MM.1S (cell line): ENCODE data around the gene GDF11.

Experiments used
- DNase-seq: peaks from one replicate; pipeline ENCODE4 v3.0.0-alpha.2; 2015
- H2AFZ ChIP-seq: fragments of 300-600 bp; sonication (generic); 2 replicates; pipeline ENCODE4 v1.6.0; 2016; ENCODE audit warnings: antibody characterized with exemption, low read length
- H3F3A ChIP-seq: fragments of 300-600 bp; sonication (generic); 2 replicates; pipeline ENCODE4 v1.6.1; 2016; ENCODE audit warnings: mild to moderate bottlenecking, antibody characterized with exemption, low read length, moderate library complexity, mixed read lengths; ENCODE audit not compliant: insufficient read depth
- H3K27ac ChIP-seq: fragments of 300-600 bp; sonication (generic); 2 replicates; pipeline ENCODE4 v1.5.1; 2016; ENCODE audit warnings: mild to moderate bottlenecking, low read length
- H3K27me3 ChIP-seq: fragments of 300-600 bp; sonication (generic); replicated peaks from 2 replicates; pipeline ENCODE4 v1.6.0; 2016; ENCODE audit warnings: low read length; ENCODE audit not compliant: insufficient read depth
- H3K36me3 ChIP-seq: fragments of 300-600 bp; sonication (generic); replicated peaks from 2 replicates; pipeline ENCODE4 v1.6.1; 2016; ENCODE audit warnings: mild to moderate bottlenecking, low read length, mixed read lengths; ENCODE audit not compliant: insufficient read depth
- H3K4me1 ChIP-seq: fragments of 300-600 bp; sonication (generic); 2 replicates; pipeline ENCODE4 v1.6.1; 2016; ENCODE audit warnings: low read length, mixed read lengths
- H3K4me2 ChIP-seq: fragments of 300-600 bp; sonication (generic); 2 replicates; pipeline ENCODE4 v1.6.0; 2016; ENCODE audit warnings: low read depth, low read length
- H3K4me3 ChIP-seq: fragments of 300-600 bp; sonication (generic); 2 replicates; pipeline ENCODE4 v1.5.1; 2016; ENCODE audit warnings: low read length, mixed read lengths
- H3K79me2 ChIP-seq: fragments of 300-600 bp; sonication (generic); 2 replicates; pipeline ENCODE4 v1.6.1; 2016; ENCODE audit warnings: mixed run types, low read length, mixed read lengths
- H3K9ac ChIP-seq: fragments of 300-600 bp; sonication (generic); 2 replicates; pipeline ENCODE4 v1.6.1; 2016; ENCODE audit warnings: low read length, mixed read lengths
- H3K9me2 ChIP-seq: fragments of 300-600 bp; sonication (generic); replicated peaks from 2 replicates; pipeline ENCODE4 v1.6.1; 2016; ENCODE audit warnings: mild to moderate bottlenecking, low read length, mixed read lengths; ENCODE audit not compliant: insufficient read depth
- H3K9me3 ChIP-seq: fragments of 300-600 bp; sonication (generic); replicated peaks from 2 replicates; pipeline ENCODE4 v1.6.1; 2016; ENCODE audit warnings: mild to moderate bottlenecking, low read length, mixed read lengths; ENCODE audit not compliant: insufficient read depth
- H4K20me1 ChIP-seq: fragments of 300-600 bp; sonication (generic); 2 replicates; pipeline ENCODE4 v1.6.1; 2016; ENCODE audit warnings: mild to moderate bottlenecking, low read length, moderate library complexity, mixed read lengths; ENCODE audit not compliant: insufficient read depth
- EZH2 ChIP-seq: fragments of 300-600 bp; sonication (generic); optimal IDR thresholded peaks from 2 replicates; pipeline ENCODE3; 2017; ENCODE audit warnings: low read depth, mild to moderate bottlenecking, antibody characterized with exemption, low read length, mixed read lengths
- EZH2phosphoT487 ChIP-seq: fragments of 300-600 bp; sonication (generic); IDR thresholded peaks from 2 replicates; pipeline ENCODE4 v1.6.1; 2018; ENCODE audit warnings: antibody characterized with exemption, low read length
- TF ChIP-seq, protein P1 (sequence below): fragments of 300-600 bp; sonication (generic); IDR thresholded peaks from 2 replicates; pipeline ENCODE4 v1.5.1; 2016; ENCODE audit warnings: antibody characterized with exemption, low read length, mixed read lengths

Gene GDF11

DNA sequence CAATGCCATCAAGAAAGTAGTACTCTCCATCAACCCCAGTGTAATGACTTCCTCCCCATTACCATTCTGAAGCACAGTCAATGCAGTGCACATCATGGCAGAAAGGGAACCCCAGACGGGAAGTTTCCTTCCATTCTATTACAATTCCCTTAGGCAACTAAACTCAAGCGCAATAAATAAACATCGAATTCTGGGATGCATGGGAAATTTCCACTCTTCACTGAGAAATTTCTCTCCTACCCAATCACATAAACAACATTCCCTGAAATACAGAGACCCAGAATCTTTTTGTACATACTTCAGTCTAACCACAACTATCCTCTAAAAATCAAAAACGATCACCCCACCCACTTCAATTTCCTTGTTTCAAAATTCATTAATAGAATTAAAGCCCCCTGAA lies 54.6 kb downstream of the GDF11 start:
- no peak overlapping the region for H2AFZ ChIP-seq
- H3F3A ChIP-seq = no peaks in the 10 kb centered on the region
- TF ChIP-seq, protein P1, sequence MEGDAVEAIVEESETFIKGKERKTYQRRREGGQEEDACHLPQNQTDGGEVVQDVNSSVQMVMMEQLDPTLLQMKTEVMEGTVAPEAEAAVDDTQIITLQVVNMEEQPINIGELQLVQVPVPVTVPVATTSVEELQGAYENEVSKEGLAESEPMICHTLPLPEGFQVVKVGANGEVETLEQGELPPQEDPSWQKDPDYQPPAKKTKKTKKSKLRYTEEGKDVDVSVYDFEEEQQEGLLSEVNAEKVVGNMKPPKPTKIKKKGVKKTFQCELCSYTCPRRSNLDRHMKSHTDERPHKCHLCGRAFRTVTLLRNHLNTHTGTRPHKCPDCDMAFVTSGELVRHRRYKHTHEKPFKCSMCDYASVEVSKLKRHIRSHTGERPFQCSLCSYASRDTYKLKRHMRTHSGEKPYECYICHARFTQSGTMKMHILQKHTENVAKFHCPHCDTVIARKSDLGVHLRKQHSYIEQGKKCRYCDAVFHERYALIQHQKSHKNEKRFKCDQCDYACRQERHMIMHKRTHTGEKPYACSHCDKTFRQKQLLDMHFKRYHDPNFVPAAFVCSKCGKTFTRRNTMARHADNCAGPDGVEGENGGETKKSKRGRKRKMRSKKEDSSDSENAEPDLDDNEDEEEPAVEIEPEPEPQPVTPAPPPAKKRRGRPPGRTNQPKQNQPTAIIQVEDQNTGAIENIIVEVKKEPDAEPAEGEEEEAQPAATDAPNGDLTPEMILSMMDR = no peak
- no peak for TF ChIP-seq EZH2
- TF ChIP-seq EZH2phosphoT487 = no peak
- no peaks in the 10 kb centered on the region for H3K27me3 ChIP-seq
- H4K20me1 ChIP-seq = no peaks in the 10 kb centered on the region
- H3K9ac ChIP-seq = no peak overlapping the region
- H3K9me2 ChIP-seq = no peaks in the 10 kb centered on the region
- no peaks in the 10 kb centered on the region for H3K4me1 ChIP-seq
- peaks cover 8% of the 10 kb centered on the region; the same call in 1 of the 2 replicates for H3K36me3 ChIP-seq
- H3K9me3 ChIP-seq = no peaks in the 10 kb centered on the region
- no peak overlapping the region for H3K27ac ChIP-seq
- no peak for DNase-seq
- H3K4me2 ChIP-seq = no peak overlapping the region
- peaks cover 59% of the 10 kb centered on the region for H3K79me2 ChIP-seq
- H3K4me3 ChIP-seq = no peak overlapping the region
